ENCODE measurements around the gene OLFML2B. TPM values are rescaled to one million over a fixed set of nuclear protein-coding genes. Genes with fewer than 3 reads are reported as not detected.

OLFML2B gene
- total and polyA plus RNA-seq, 2 experiments from 2014 or later: 1.2 to 2.9 TPM

- Histone ChIP-seq H3K4me3 (no peak overlapping the region), H3K4me1 (ENCODE audit: insufficient read depth) (no peaks in the 10 kb centered on the region)
- WGBS (ENCODE audit: low lambda C conversion rate, missing lambda C conversion rate): 97% methylated on average over 1 of the region's 1 CpG
Observed at GRCh38 chr1:161935264-161935663, 88.4 kb downstream of the OLFML2B start.

GRCh38 chr1:161933592-161934588, 89.8 kb downstream of the OLFML2B start:
- no peak for DNase-seq (ENCODE audit: low spot score)
- no peak overlapping the region for H3K4me3 ChIP-seq
- 87% methylated on average over 6 of the region's 6 CpGs for WGBS (ENCODE audit: low lambda C conversion rate, missing lambda C conversion rate)
- no peaks in the 10 kb centered on the region for H3K36me3 ChIP-seq (replicated peaks; ENCODE audit: insufficient read depth, low read depth)
- no peaks in the 10 kb centered on the region for H3K4me1 ChIP-seq (ENCODE audit: insufficient read depth)
- no peaks in the 10 kb centered on the region for H3K9me2 ChIP-seq (replicated peaks; ENCODE audit: insufficient read depth)
- H3K4me2 ChIP-seq: no peak overlapping the region
- H3K79me2 ChIP-seq: no peaks in the 10 kb centered on the region
- TF ChIP-seq EZH2phosphoT487 (IDR thresholded peaks at IDR 0.05; ENCODE audit: low read depth, severe bottlenecking, unreplicated experiment): no peak
- no peak for TF ChIP-seq CTCF (IDR thresholded peaks at IDR 0.05; ENCODE audit: poor library complexity)
- no peak for TF ChIP-seq EZH2 (IDR thresholded peaks at IDR 0.05; ENCODE audit: borderline replicate concordance)
- H3K27me3 ChIP-seq: no peaks in the 10 kb centered on the region
- H4K20me1 ChIP-seq (ENCODE audit: insufficient read depth, poor library complexity, severe bottlenecking): no peaks in the 10 kb centered on the region
- no peak overlapping the region for H3K27ac ChIP-seq
- no peaks in the 10 kb centered on the region for H3K9me3 ChIP-seq (ENCODE audit: low read depth)
- no peak overlapping the region for H2AFZ ChIP-seq

More at GRCh38 chr1:161935264-161935663, 88.4 kb downstream of the OLFML2B start:
- H3K9me3 ChIP-seq (ENCODE audit: low read depth): no peaks in the 10 kb centered on the region
- H3K9me2 ChIP-seq (replicated peaks; ENCODE audit: insufficient read depth): no peaks in the 10 kb centered on the region
- H3K4me2 ChIP-seq: no peak overlapping the region
- H3K36me3 ChIP-seq (replicated peaks; ENCODE audit: insufficient read depth, low read depth): no peaks in the 10 kb centered on the region
- no peaks in the 10 kb centered on the region for H3K79me2 ChIP-seq
- no peak overlapping the region for H3K27ac ChIP-seq
- no peak for TF ChIP-seq EZH2phosphoT487 (IDR thresholded peaks at IDR 0.05; ENCODE audit: low read depth, severe bottlenecking, unreplicated experiment)
- no peak for TF ChIP-seq CTCF (IDR thresholded peaks at IDR 0.05; ENCODE audit: poor library complexity)
- TF ChIP-seq EZH2 (IDR thresholded peaks at IDR 0.05; ENCODE audit: borderline replicate concordance): no peak
- no peak for DNase-seq (ENCODE audit: low spot score)
- no peaks in the 10 kb centered on the region for H3K27me3 ChIP-seq
- H4K20me1 ChIP-seq (ENCODE audit: insufficient read depth, poor library complexity, severe bottlenecking): no peaks in the 10 kb centered on the region
- no peak overlapping the region for H2AFZ ChIP-seq

Other genes starting within 250 kb of the OLFML2B start
- 0.97 and 1.1 TPM in 2 replicates for gene NOS1AP, start 45.8 kb upstream of the OLFML2B start, total RNA-seq
- 4.4 and 9.3 TPM in 2 replicates for gene NOS1AP, start 45.8 kb upstream of the OLFML2B start, polyA plus RNA-seq

All from hepatocyte (in vitro differentiated cells).